ENCODE results near the gene FKBP5. TPM values are rescaled to one million over a fixed set of nuclear protein-coding genes. Genes with fewer than 3 reads are reported as not detected.

FKBP5 gene
- total and polyA plus RNA-seq, 2 donors (not counting 3 experiments of a cell fraction or from before 2014, with no cell fraction given) = 16.7 to 56.8 TPM

DNA sequence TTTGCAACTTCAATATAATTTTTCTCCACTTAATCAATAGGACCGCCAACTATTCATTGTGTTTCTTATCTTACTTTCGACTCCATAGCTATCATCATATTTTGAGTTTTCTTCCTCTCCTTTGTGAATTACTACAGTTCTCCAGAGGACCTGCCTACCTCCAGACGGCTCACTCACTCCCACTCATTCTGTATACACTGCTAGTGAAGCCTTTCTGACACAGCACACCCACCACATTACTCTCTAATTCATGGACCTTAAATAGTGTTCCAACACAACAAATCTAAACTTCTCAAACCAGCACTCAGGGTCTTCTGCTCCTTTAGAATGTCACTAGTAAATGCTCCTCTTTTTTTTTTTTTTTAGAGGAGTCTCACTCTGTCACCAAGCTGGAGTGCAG, 23.8 kb downstream of the FKBP5 start:
- H3K79me2 ChIP-seq (ENCODE audit: control insufficient read depth, insufficient read depth, low read length) = peaks cover 66% of the 10 kb centered on the region
- intact Hi-C loops (cut with micrococcal nuclease) = loop anchor here (5.0 kb wide), 1 partner anchor 238 kb away; no protein-coding TSS in a partner anchor
- no peak overlapping the region for H2AFZ ChIP-seq (ENCODE audit: low read depth, low read length)
- no peak for TF ChIP-seq EZH2 (IDR thresholded peaks at IDR 0.05; ENCODE audit: borderline replicate concordance, low read depth, low read length, severe bottlenecking)
- no peak for TF ChIP-seq FOS (IDR thresholded peaks at IDR 0.05; ENCODE audit: borderline replicate concordance, insufficient read depth, low read length)
- TF ChIP-seq JUN (IDR thresholded peaks at IDR 0.05; ENCODE audit: borderline replicate concordance, insufficient read depth, insufficient read length, low read depth) = no peak
- no peak for TF ChIP-seq POLR2A (IDR thresholded peaks at IDR 0.05; ENCODE audit: low read depth, low read length)
- TF ChIP-seq POLR2AphosphoS5 (IDR thresholded peaks at IDR 0.05; ENCODE audit: insufficient read depth, low read depth, low read length) = no peak
- TF ChIP-seq, protein P1, sequence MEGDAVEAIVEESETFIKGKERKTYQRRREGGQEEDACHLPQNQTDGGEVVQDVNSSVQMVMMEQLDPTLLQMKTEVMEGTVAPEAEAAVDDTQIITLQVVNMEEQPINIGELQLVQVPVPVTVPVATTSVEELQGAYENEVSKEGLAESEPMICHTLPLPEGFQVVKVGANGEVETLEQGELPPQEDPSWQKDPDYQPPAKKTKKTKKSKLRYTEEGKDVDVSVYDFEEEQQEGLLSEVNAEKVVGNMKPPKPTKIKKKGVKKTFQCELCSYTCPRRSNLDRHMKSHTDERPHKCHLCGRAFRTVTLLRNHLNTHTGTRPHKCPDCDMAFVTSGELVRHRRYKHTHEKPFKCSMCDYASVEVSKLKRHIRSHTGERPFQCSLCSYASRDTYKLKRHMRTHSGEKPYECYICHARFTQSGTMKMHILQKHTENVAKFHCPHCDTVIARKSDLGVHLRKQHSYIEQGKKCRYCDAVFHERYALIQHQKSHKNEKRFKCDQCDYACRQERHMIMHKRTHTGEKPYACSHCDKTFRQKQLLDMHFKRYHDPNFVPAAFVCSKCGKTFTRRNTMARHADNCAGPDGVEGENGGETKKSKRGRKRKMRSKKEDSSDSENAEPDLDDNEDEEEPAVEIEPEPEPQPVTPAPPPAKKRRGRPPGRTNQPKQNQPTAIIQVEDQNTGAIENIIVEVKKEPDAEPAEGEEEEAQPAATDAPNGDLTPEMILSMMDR (IDR thresholded peaks at IDR 0.05; ENCODE audit: extremely low read depth in 1 of 2, insufficient read depth in 1 of 2, low read depth in 1 of 2, low read length in 2 of 2) = no peak
- TF ChIP-seq, protein P2, sequence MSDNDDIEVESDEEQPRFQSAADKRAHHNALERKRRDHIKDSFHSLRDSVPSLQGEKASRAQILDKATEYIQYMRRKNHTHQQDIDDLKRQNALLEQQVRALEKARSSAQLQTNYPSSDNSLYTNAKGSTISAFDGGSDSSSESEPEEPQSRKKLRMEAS (IDR thresholded peaks at IDR 0.05; ENCODE audit: insufficient read depth, insufficient read length) = no peak
- no peak for TF ChIP-seq GATA2 (IDR thresholded peaks at IDR 0.05; ENCODE audit: insufficient read depth, insufficient read length, low read depth, low read length)
- TF ChIP-seq MYC (IDR thresholded peaks at IDR 0.05; ENCODE audit: low read depth, low read length) = no peak
- H3K36me3 ChIP-seq (ENCODE audit: control insufficient read depth in 2 of 2, extremely low read depth in 1 of 2, insufficient read depth in 2 of 2, low read length in 2 of 2) = no peaks in the 10 kb centered on the region
- no peak overlapping the region for H3K4me2 ChIP-seq (ENCODE audit: insufficient read depth, low read length)
- H3K4me1 ChIP-seq (ENCODE audit: control insufficient read depth, extremely low read depth, insufficient read depth, low read length) = peaks cover 54% of the 10 kb centered on the region
- ChIA-PET CTCF (interaction anchor here (0.7 to 3.4 kb wide), 3 partner anchors 72 to 106 kb away, joined by 3 to 22 read pairs (median 5); partner anchors contain the start of gene ARMC12), POLR2A (no interaction called here)
- no peak for FAIRE-seq
- H4K20me1 ChIP-seq (replicated peaks; ENCODE audit: control insufficient read depth, extremely low read depth, insufficient read depth, low read length) = no peaks in the 10 kb centered on the region
- dilution Hi-C loops (cut with MboI; ENCODE audit: extremely low pct_ligation_motif_present, low sequenced_read_pairs) = no loop called here
- no peak overlapping the region for H3K9ac ChIP-seq (replicated peaks; ENCODE audit: extremely low read depth, insufficient read depth, low read length)
- H3K4me3 ChIP-seq (replicated peaks in 1 of 3; ENCODE audit: insufficient read depth in 1 of 3, low read depth in 1 of 3, low read length in 3 of 3) = no peak overlapping the region
- BruUV-seq (replicated peaks) = no TSS peak
- no peak for DNase-seq (ENCODE audit: low read depth, low spot score)
- peak overlapping the region; percentile 74 for H3K27ac ChIP-seq (ENCODE audit: insufficient read depth, low read depth, low read length)
- H3K9me1 ChIP-seq (replicated peaks; ENCODE audit: control insufficient read depth, extremely low read depth, insufficient read depth, low read length) = no peaks in the 10 kb centered on the region
- H3K9me3 ChIP-seq (replicated peaks; ENCODE audit: control insufficient read depth, insufficient read depth, low read length) = no peaks in the 10 kb centered on the region
- no peaks in the 10 kb centered on the region for H3K27me3 ChIP-seq (ENCODE audit: control insufficient read depth in 2 of 2, insufficient read depth in 2 of 2, low read length in 2 of 2)
